Astrocyte (in vitro differentiated cells and primary cell): ENCODE results near the gene LAMA4. TPM values are rescaled to one million over a fixed set of nuclear protein-coding genes. Genes with fewer than 3 reads are reported as not detected.

Experiments
- DNase-seq: peaks from one replicate; pipeline ENCODE4 v3.0.0-alpha.2; 2010; ENCODE audit warnings: low read depth
- FAIRE-seq: peaks from 2 replicates; lab custom pipeline; 2011; peaks lifted over from hg19 to GRCh38; lab: Jason Lieb, UNC
- H2AFZ ChIP-seq: 2 replicates; pipeline ENCODE4 v1.6.0; 2012; ENCODE audit warnings: low read depth, low read length, inconsistent platforms
- H3K27ac ChIP-seq: 2 replicates; pipeline ENCODE4 v1.5.1; 2011; ENCODE audit warnings: low read depth, low read length, inconsistent platforms
- H3K27me3 ChIP-seq: 2 replicates; pipeline ENCODE4 v1.6.0; 2011; ENCODE audit warnings: low read length, inconsistent platforms; ENCODE audit not compliant: insufficient read depth
- H3K36me3 ChIP-seq: 2 replicates; pipeline ENCODE4 v1.5.1; 2011; ENCODE audit warnings: low read length, inconsistent platforms; ENCODE audit not compliant: insufficient read depth
- H3K4me1 ChIP-seq: 2 replicates; pipeline ENCODE4 v1.5.1; 2011; ENCODE audit warnings: low read length, inconsistent platforms; ENCODE audit not compliant: insufficient read depth
- H3K4me2 ChIP-seq: 2 replicates; pipeline ENCODE4 v1.6.0; 2012; ENCODE audit warnings: low read length, inconsistent platforms
- H3K4me3 ChIP-seq: 2 replicates; pipeline ENCODE4 v1.5.1; 2011; ENCODE audit warnings: low read depth, mild to moderate bottlenecking, low read length, inconsistent platforms; ENCODE audit not compliant: insufficient read depth
- H3K79me2 ChIP-seq: 2 replicates; pipeline ENCODE4 v1.6.0; 2012; ENCODE audit warnings: mild to moderate bottlenecking, low read length, inconsistent platforms; ENCODE audit not compliant: insufficient read depth
- H3K9ac ChIP-seq: 2 replicates; pipeline ENCODE4 v1.6.0; 2012; ENCODE audit warnings: mild to moderate bottlenecking, low read length, inconsistent platforms
- H3K9me3 ChIP-seq: 2 replicates; pipeline ENCODE4 v1.5.1; 2012; ENCODE audit warnings: low read depth, mild to moderate bottlenecking, low read length, inconsistent platforms; ENCODE audit not compliant: insufficient read depth
- H4K20me1 ChIP-seq: 2 replicates; pipeline ENCODE4 v1.6.0; 2012; ENCODE audit warnings: low read length, inconsistent platforms; ENCODE audit not compliant: insufficient read depth
- H3K27ac Mint-ChIP-seq: one replicate; pipeline ENCODE4 v1.8.0; 2021; ENCODE audit warnings: mild to moderate bottlenecking, mixed read lengths; ENCODE audit not compliant: unreplicated experiment
- H3K27me3 Mint-ChIP-seq: one replicate; pipeline ENCODE4 v1.8.0; 2021; ENCODE audit warnings: low read depth, mixed read lengths; ENCODE audit not compliant: unreplicated experiment
- H3K36me3 Mint-ChIP-seq: one replicate; pipeline ENCODE4 v1.8.0; 2021; ENCODE audit warnings: low read depth, mixed read lengths; ENCODE audit not compliant: unreplicated experiment
- H3K4me1 Mint-ChIP-seq: one replicate; pipeline ENCODE4 v1.8.0; 2021; ENCODE audit warnings: low read depth, mixed read lengths; ENCODE audit not compliant: unreplicated experiment
- H3K4me3 Mint-ChIP-seq: one replicate; pipeline ENCODE4 v1.8.0; 2021; ENCODE audit warnings: mild to moderate bottlenecking, moderate library complexity, mixed read lengths; ENCODE audit not compliant: unreplicated experiment
- H3K9me3 Mint-ChIP-seq: one replicate; pipeline ENCODE4 v1.8.0; 2021; ENCODE audit warnings: mild to moderate bottlenecking, mixed read lengths; ENCODE audit not compliant: unreplicated experiment
- EZH2 ChIP-seq: IDR thresholded peaks from 2 replicates; pipeline ENCODE4 v1.6.1; 2012; ENCODE audit warnings: mild to moderate bottlenecking, low read length, inconsistent platforms; ENCODE audit not compliant: insufficient read depth
- total RNA-seq: library from RNA; stranded (reverse); gene quantifications from 2 replicates; pipeline ENCODE4 v1.2.1, GENCODE V29; 2021
- TF ChIP-seq, protein P1 (sequence below): IDR thresholded peaks from 2 replicates; pipeline ENCODE4 v1.5.1; 2011; ENCODE audit warnings: low read depth, mild to moderate bottlenecking, inconsistent platforms, low read length, moderate library complexity; ENCODE audit not compliant: insufficient read depth

The LAMA4 gene
- total RNA-seq, 1 donor from 2014 or later = 2.0 TPM

GRCh38 chr6:112228480-112229332 is 25.7 kb downstream of the LAMA4 start:
- Histone ChIP-seq H3K36me3 (no peaks in the 10 kb centered on the region), H3K9ac (no peak overlapping the region), H3K4me3 (no peak overlapping the region), H3K79me2 (peaks cover 12% of the 10 kb centered on the region), H2AFZ (no peak overlapping the region), H3K27me3 (no peaks in the 10 kb centered on the region), H3K4me2 (no peak overlapping the region), H4K20me1 (no peaks in the 10 kb centered on the region), H3K9me3 (no peaks in the 10 kb centered on the region), H3K27ac (no peak overlapping the region), H3K4me1 (peaks cover 28% of the 10 kb centered on the region)
- Mint-ChIP-seq H3K27me3 (no peaks in the 10 kb centered on the region), H3K27ac (no peak overlapping the region), H3K9me3 (no peaks in the 10 kb centered on the region), H3K36me3 (no peaks in the 10 kb centered on the region), H3K4me3 (no peak overlapping the region), H3K4me1 (peaks cover 11% of the 10 kb centered on the region)
- no peak for TF ChIP-seq EZH2
- TF ChIP-seq, protein P1, sequence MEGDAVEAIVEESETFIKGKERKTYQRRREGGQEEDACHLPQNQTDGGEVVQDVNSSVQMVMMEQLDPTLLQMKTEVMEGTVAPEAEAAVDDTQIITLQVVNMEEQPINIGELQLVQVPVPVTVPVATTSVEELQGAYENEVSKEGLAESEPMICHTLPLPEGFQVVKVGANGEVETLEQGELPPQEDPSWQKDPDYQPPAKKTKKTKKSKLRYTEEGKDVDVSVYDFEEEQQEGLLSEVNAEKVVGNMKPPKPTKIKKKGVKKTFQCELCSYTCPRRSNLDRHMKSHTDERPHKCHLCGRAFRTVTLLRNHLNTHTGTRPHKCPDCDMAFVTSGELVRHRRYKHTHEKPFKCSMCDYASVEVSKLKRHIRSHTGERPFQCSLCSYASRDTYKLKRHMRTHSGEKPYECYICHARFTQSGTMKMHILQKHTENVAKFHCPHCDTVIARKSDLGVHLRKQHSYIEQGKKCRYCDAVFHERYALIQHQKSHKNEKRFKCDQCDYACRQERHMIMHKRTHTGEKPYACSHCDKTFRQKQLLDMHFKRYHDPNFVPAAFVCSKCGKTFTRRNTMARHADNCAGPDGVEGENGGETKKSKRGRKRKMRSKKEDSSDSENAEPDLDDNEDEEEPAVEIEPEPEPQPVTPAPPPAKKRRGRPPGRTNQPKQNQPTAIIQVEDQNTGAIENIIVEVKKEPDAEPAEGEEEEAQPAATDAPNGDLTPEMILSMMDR = no peak
- FAIRE-seq (no peak), DNase-seq (no peak)

DNA sequence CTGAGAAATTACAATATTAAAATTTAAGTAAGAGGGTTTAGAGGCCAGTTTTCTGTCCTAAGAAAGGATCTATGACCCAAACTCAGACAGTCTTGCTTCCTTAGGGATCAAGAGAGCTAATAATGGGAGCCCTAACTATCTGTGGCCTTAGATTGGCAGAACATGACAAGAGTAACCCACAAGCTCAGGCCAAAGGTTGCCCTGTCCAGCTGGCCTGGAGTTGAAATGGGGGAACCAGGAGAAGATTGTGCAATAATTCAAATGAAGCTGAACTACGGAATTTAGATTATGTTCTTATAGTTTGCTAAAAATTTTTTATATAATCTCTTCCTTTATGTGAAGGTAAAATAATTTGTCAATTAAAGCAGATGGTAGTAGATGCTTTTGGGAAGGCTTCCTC is 26.4 kb downstream of the LAMA4 start:
- H3K9ac ChIP-seq = no peak overlapping the region
- H3K4me1 Mint-ChIP-seq = peaks cover 6% of the 10 kb centered on the region
- no peaks in the 10 kb centered on the region for H3K36me3 ChIP-seq
- H3K27me3 ChIP-seq = no peaks in the 10 kb centered on the region
- H3K4me2 ChIP-seq = no peak overlapping the region
- H3K27ac ChIP-seq = no peak overlapping the region
- peaks cover 12% of the 10 kb centered on the region for H3K79me2 ChIP-seq
- no peak overlapping the region for H3K4me3 Mint-ChIP-seq
- H2AFZ ChIP-seq = no peak overlapping the region
- TF ChIP-seq, protein P1 = no peak
- no peak for TF ChIP-seq EZH2
- H3K9me3 ChIP-seq = no peaks in the 10 kb centered on the region
- DNase-seq (no peak), FAIRE-seq (no peak)
- peaks cover 28% of the 10 kb centered on the region for H3K4me1 ChIP-seq
- H3K27ac Mint-ChIP-seq = no peak overlapping the region
- H3K4me3 ChIP-seq = no peak overlapping the region
- H4K20me1 ChIP-seq = no peaks in the 10 kb centered on the region
- H3K9me3 Mint-ChIP-seq = no peaks in the 10 kb centered on the region
- no peaks in the 10 kb centered on the region for H3K27me3 Mint-ChIP-seq
- H3K36me3 Mint-ChIP-seq = no peaks in the 10 kb centered on the region

DNA sequence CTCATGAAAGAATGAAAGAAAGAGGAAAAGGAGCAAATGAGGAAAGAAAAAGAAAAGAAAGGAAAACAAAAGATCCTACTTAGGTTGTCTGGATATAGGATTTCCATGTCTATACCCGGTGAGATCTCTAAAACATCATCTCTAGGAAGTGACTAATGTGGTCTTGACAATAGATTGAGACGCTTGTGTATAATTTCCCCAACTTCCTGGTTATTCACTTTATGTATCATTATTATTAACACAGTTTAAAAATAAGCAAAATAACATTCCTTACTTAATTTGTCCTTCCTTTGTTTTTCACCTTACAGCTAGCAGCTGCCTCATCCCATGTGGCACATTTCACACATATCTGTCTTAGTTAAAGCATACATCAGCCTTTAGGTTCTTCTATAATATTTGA is 27.0 kb downstream of the LAMA4 start:
- H3K36me3 Mint-ChIP-seq = no peaks in the 10 kb centered on the region
- Histone ChIP-seq H3K4me3 (no peak overlapping the region), H3K36me3 (no peaks in the 10 kb centered on the region), H3K4me2 (peak overlapping the region; percentile 24), H2AFZ (no peak overlapping the region), H3K4me1 (peaks cover 28% of the 10 kb centered on the region), H3K79me2 (peaks cover 12% of the 10 kb centered on the region), H3K27ac (no peak overlapping the region), H3K9ac (no peak overlapping the region), H3K9me3 (no peaks in the 10 kb centered on the region), H4K20me1 (no peaks in the 10 kb centered on the region), H3K27me3 (no peaks in the 10 kb centered on the region)
- no peak overlapping the region for H3K27ac Mint-ChIP-seq
- FAIRE-seq = peak; percentile 69
- H3K4me3 Mint-ChIP-seq = no peak overlapping the region
- TF ChIP-seq EZH2 = no peak
- TF ChIP-seq, protein P1 = no peak
- no peaks in the 10 kb centered on the region for H3K9me3 Mint-ChIP-seq
- H3K4me1 Mint-ChIP-seq = peaks cover 8% of the 10 kb centered on the region
- no peak for DNase-seq
- H3K27me3 Mint-ChIP-seq = no peaks in the 10 kb centered on the region
